IMR-90 (cell line): ENCODE results near the gene NPTX1. TPM values are rescaled to one million over a fixed set of nuclear protein-coding genes. Genes with fewer than 3 reads are reported as not detected.

Experiments used
- ATAC-seq: fragments of 200-7000 bp; cut with Tn5 transposase; 2 replicates; pipeline ENCODE4 v1.9.1; 2020; ENCODE audit warnings: low read depth, mild to moderate bottlenecking, moderate library complexity
- BruUV-seq: library from RNA; stranded (reverse); fragments of 400-500 nt; replicated peaks from 2 replicates; lab custom pipeline; 2021; lab: Mats Ljungman, UMichigan
- CTCF ChIA-PET: fragments of 300-600 bp; formaldehyde crosslinking; extraction: SDS; loops from one replicate; lab custom pipeline; 2021; ENCODE audit warnings: antibody characterized with exemption; lab: Yijun Ruan, JAX
- POLR2A ChIA-PET: fragments of 300-600 bp; sonication (Branson Sonifier 250); formaldehyde crosslinking; loops from one replicate; lab custom pipeline; 2022; ENCODE audit warnings: antibody characterized with exemption; ENCODE audit not compliant: unreplicated experiment; lab: Charles Lee
- DNase-seq: peaks from one replicate; pipeline ENCODE4 v3.0.0; 2013
- H2AFZ ChIP-seq: replicated peaks from 2 replicates; pipeline ENCODE3; 2013; ENCODE audit warnings: low read length, mild to moderate bottlenecking; ENCODE audit not compliant: poor library complexity
- H2AK5ac ChIP-seq: 2 replicates; pipeline ENCODE4 v1.6.1; 2013; ENCODE audit warnings: low read depth, low read length, inconsistent platforms
- H2AK9ac ChIP-seq: replicated peaks from 2 replicates; pipeline ENCODE3; 2013; ENCODE audit warnings: mild to moderate bottlenecking, low read depth, low read length, moderate library complexity; ENCODE audit not compliant: poor library complexity
- H2BK120ac ChIP-seq: 2 replicates; pipeline ENCODE4 v1.6.1; 2013; ENCODE audit warnings: low read depth, low read length, inconsistent platforms
- H2BK15ac ChIP-seq: 3 replicates; pipeline ENCODE4 v1.6.1; 2013; ENCODE audit warnings: low read depth, low read length, inconsistent platforms
- H2BK20ac ChIP-seq: 2 replicates; pipeline ENCODE4 v1.6.1; 2013; ENCODE audit warnings: low read depth, mild to moderate bottlenecking, inconsistent platforms, low read length, moderate library complexity
- H2BK5ac ChIP-seq: 2 replicates; pipeline ENCODE4 v1.6.1; 2013; ENCODE audit warnings: mild to moderate bottlenecking, low read depth, low read length, inconsistent platforms; ENCODE audit not compliant: poor library complexity, severe bottlenecking
- H3K14ac ChIP-seq: replicated peaks from 2 replicates; pipeline ENCODE4 v1.6.1; 2013; ENCODE audit warnings: low read depth, low read length, inconsistent platforms
- H3K18ac ChIP-seq: 2 replicates; pipeline ENCODE4 v1.6.1; 2013; ENCODE audit warnings: low read depth, low read length, control low read depth
- H3K23ac ChIP-seq: 2 replicates; pipeline ENCODE4 v1.6.1; 2013; ENCODE audit warnings: low read depth, low read length, inconsistent platforms
- H3K27ac ChIP-seq: 2 replicates; pipeline ENCODE4 v1.5.1; 2013; ENCODE audit warnings: mild to moderate bottlenecking, control low read depth, low read length; ENCODE audit not compliant: insufficient read depth
- H3K27me3 ChIP-seq: 2 replicates; pipeline ENCODE4 v1.6.1; 2013; ENCODE audit warnings: low read length; ENCODE audit not compliant: control insufficient read depth, insufficient read depth
- H3K36me3 ChIP-seq: 2 replicates; pipeline ENCODE4 v1.6.1; 2013; ENCODE audit warnings: low read length, mixed read lengths; ENCODE audit not compliant: control insufficient read depth, insufficient read depth
- H3K4ac ChIP-seq: 2 replicates; pipeline ENCODE4 v1.6.1; 2013; ENCODE audit warnings: low read depth, low read length, inconsistent platforms
- H3K4me1 ChIP-seq: 2 replicates; pipeline ENCODE4 v1.6.1; 2013; ENCODE audit warnings: low read length, mixed read lengths; ENCODE audit not compliant: control insufficient read depth, insufficient read depth
- H3K4me2 ChIP-seq: 2 replicates; pipeline ENCODE4 v1.6.1; 2013; ENCODE audit warnings: low read depth, mild to moderate bottlenecking, control low read depth, low read length, moderate library complexity
- H3K4me3 ChIP-seq: 2 replicates; pipeline ENCODE4 v1.5.1; 2013; ENCODE audit warnings: low read depth, mild to moderate bottlenecking, control low read depth, low read length, moderate library complexity; ENCODE audit not compliant: insufficient read depth
- H3K56ac ChIP-seq: 2 replicates; pipeline ENCODE4 v1.6.1; 2013; ENCODE audit warnings: low read length, inconsistent platforms; ENCODE audit not compliant: insufficient read depth; ENCODE audit errors: extremely low read depth
- H3K79me1 ChIP-seq, 2 experiments: 2 replicates each; pipeline ENCODE4 v1.6.1; 2013; ENCODE audit warnings: low read length in 2 of 2, inconsistent platforms in 1 of 2, low read depth in 1 of 2
- H3K9ac ChIP-seq: 2 replicates; pipeline ENCODE4 v1.6.1; 2013; ENCODE audit warnings: low read depth, low read length, control low read depth
- H3K9me1 ChIP-seq: 2 replicates; pipeline ENCODE4 v1.6.1; 2013; ENCODE audit warnings: low read length, inconsistent platforms; ENCODE audit not compliant: insufficient read depth
- H3K9me3 ChIP-seq: 2 replicates; pipeline ENCODE4 v1.6.1; 2013; ENCODE audit warnings: low read length; ENCODE audit not compliant: control insufficient read depth, insufficient read depth
- H4K20me1 ChIP-seq: 2 replicates; pipeline ENCODE4 v1.6.1; 2013; ENCODE audit warnings: low read length, inconsistent platforms; ENCODE audit not compliant: insufficient read depth
- H4K5ac ChIP-seq: 2 replicates; pipeline ENCODE4 v1.6.1; 2013; ENCODE audit warnings: mild to moderate bottlenecking, low read depth, low read length, control low read depth
- H4K8ac ChIP-seq, 2 experiments: 2 replicates each; pipeline ENCODE4 v1.6.1; 2013; ENCODE audit warnings: low read depth in 2 of 2, low read length in 2 of 2, control low read depth in 1 of 2, inconsistent platforms in 1 of 2
- H4K91ac ChIP-seq: 2 replicates; pipeline ENCODE4 v1.6.1; 2013; ENCODE audit warnings: low read depth, low read length, inconsistent platforms; ENCODE audit not compliant: insufficient read depth
- BHLHE40 ChIP-seq: fragments of 150-350 bp; IDR thresholded peaks from 2 replicates; pipeline ENCODE4 v1.6.1; 2016; ENCODE audit warnings: mild to moderate bottlenecking, low read depth, low read length
- CEBPB ChIP-seq: IDR thresholded peaks from 2 replicates; pipeline ENCODE4 v1.6.1; 2012; ENCODE audit warnings: low read depth, low read length, improper control_type of control experiment
- CHD1 ChIP-seq: IDR thresholded peaks from 2 replicates; pipeline ENCODE4 v1.6.1; 2012; ENCODE audit warnings: low read depth, low read length, improper control_type of control experiment
- FOS ChIP-seq: fragments of 150-350 bp; IDR thresholded peaks from 2 replicates; pipeline ENCODE4 v1.6.1; 2016; ENCODE audit warnings: low read depth, low read length
- MAFK ChIP-seq: IDR thresholded peaks from 2 replicates; pipeline ENCODE4 v1.6.1; 2012; ENCODE audit warnings: low read depth, low read length, improper control_type of control experiment
- MXI1 ChIP-seq: IDR thresholded peaks from 2 replicates; pipeline ENCODE4 v1.6.1; 2012; ENCODE audit warnings: low read depth, mild to moderate bottlenecking, low read length, moderate library complexity, borderline replicate concordance
- RAD21 ChIP-seq: IDR thresholded peaks from 2 replicates; pipeline ENCODE4 v1.6.1; 2012; ENCODE audit warnings: low read length, improper control_type of control experiment
- RCOR1 ChIP-seq: IDR thresholded peaks from 2 replicates; pipeline ENCODE4 v1.6.1; 2012; ENCODE audit warnings: mild to moderate bottlenecking, low read length, improper control_type of control experiment; ENCODE audit not compliant: insufficient replicate concordance
- RFX5 ChIP-seq: IDR thresholded peaks from 2 replicates; pipeline ENCODE4 v1.8.0; 2012; ENCODE audit warnings: low read depth, mild to moderate bottlenecking, low read length, moderate library complexity
- SMC3 ChIP-seq: fragments of 150-350 bp; IDR thresholded peaks from 2 replicates; pipeline ENCODE4 v1.6.1; 2016; ENCODE audit warnings: low read depth, mild to moderate bottlenecking, antibody characterized with exemption, low read length, moderate library complexity
- USF2 ChIP-seq: fragments of 150-350 bp; IDR thresholded peaks from 2 replicates; pipeline ENCODE4 v1.6.1; 2017; ENCODE audit warnings: mild to moderate bottlenecking, antibody characterized with exemption, low read length, low read depth
- WGBS, 2 experiments: methylation state at CpG; one replicate each; pipeline versions ENCODE4 v1.1.5 to v1.1.7; 2013; ENCODE audit warnings: missing lambda C conversion rate in 2 of 2; ENCODE audit not compliant: insufficient read length in 1 of 2; ENCODE audit errors: extremely low coverage in 2 of 2; 5-methylcytosine and 5-hydroxymethylcytosine counted together
- dilution Hi-C: fragments of 300-500 bp; cut with HindIII; formaldehyde crosslinking; loops from one replicate; pipeline ENCODE4 v1.14.3; 2018; ENCODE audit warnings: low sequenced_read_pairs; ENCODE audit not compliant: unreplicated experiment
- in situ Hi-C: fragments of 300-500 bp; cut with MboI; formaldehyde crosslinking; loops from 3 replicates; pipeline ENCODE4 v1.14.3; 2019; ENCODE audit warnings: low sequenced_read_pairs, inconsistent platforms, mixed read lengths
- intact Hi-C: fragments of 100-400 bp; cut with micrococcal nuclease; formaldehyde crosslinking; loops from 2 replicates; pipeline ENCODE4 v1.10.0; 2022
- polyA plus RNA-seq, 3 experiments: library from polyadenylated mRNA; depleted of rRNA; stranded (reverse); fragments of >200 nt; gene quantifications; 2 replicates each; pipeline ENCODE4 v1.2.3, GENCODE V29; 2012; ENCODE audit warnings: low replicate concordance in 1 of 3
- total RNA-seq: library from RNA; depleted of rRNA; stranded (reverse); fragments of >200 nt; gene quantifications from 2 replicates; pipeline ENCODE4 v1.2.3, GENCODE V29; 2012
- TF ChIP-seq, protein P1 (sequence below): fragments of 150-350 bp; IDR thresholded peaks from 2 replicates; pipeline ENCODE4 v1.6.1; 2016; ENCODE audit warnings: low read depth, mild to moderate bottlenecking, low read length, moderate library complexity, borderline replicate concordance

Gene NPTX1
- total and polyA plus RNA-seq, 2 of the 4 experiments (the other 2 are of a cell fraction), result 20.8 to 39.5 TPM

DNA sequence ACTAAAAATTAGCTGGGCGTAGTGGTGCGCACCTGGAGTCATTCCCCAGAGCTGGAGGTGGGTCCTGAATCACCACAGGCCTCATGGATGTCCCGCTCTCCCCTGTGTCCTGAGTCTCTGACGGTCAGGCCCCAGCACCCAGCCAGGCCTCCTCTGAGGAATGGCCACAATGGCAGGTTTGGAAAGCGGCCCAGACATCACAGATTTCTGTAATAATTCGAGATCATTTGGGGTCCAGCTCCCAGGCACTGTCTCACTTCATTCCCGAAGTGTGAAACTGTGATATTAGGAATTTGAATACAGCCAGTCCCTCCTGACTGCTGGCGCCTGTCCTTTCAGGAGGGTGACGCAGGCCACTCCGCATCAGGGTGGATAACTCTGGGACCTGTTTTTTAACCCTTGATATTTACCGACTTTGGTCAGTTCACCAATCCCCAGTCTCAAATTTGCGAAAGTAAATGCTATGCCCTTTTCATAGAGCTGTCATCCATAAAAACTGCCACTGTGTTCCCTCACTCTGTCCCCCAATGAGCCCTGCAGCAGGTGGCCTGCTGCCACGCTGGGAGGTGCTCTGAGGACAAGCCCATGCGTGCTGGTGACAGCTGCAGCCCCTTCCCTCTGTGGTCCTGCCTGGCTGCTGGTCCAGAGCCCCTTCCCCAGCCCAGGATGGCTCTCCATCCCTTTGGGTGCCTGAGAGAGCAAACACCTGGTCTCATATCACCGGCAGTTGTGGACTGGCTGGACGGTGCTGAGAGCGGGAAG lies 39.9 kb upstream of the NPTX1 start:
- Histone ChIP-seq H2AFZ (no peak overlapping the region), H3K9me1 (peaks cover 9% of the 10 kb centered on the region), H2AK9ac (no peak overlapping the region), H3K56ac (no peak overlapping the region), H2BK20ac (no peak overlapping the region), H3K4ac (no peak overlapping the region), H3K4me3 (no peak overlapping the region), H4K91ac (no peak overlapping the region), H3K36me3 (no peaks in the 10 kb centered on the region), H3K23ac (no peak overlapping the region), H3K4me2 (no peak overlapping the region), H4K8ac (no peak overlapping the region), H2BK5ac (no peak overlapping the region), H3K14ac (no peak overlapping the region), H3K27ac (no peak overlapping the region), H3K9me3 (no peaks in the 10 kb centered on the region), H3K18ac (no peak overlapping the region), H4K20me1 (0 out of 2 replicates have a peak, but pooled peaks cover 1% of the 10 kb centered on the region), H3K4me1 (peaks cover 7% of the 10 kb centered on the region), H2BK15ac (no peak overlapping the region), H2BK120ac (no peak overlapping the region), H2AK5ac (no peak overlapping the region), H4K5ac (no peak overlapping the region), H3K27me3 (peaks cover 9% of the 10 kb centered on the region; the same call in 1 of the 2 replicates), H3K79me1 (no peaks in the 10 kb centered on the region), H3K9ac (no peak overlapping the region)
- WGBS, 2 experiments, result 55% methylated on average over 10 of the region's 17 CpGs; no CpG with 5 or more reads in 1 of the 2 experiments
- no peak for ATAC-seq
- in situ Hi-C loops (no loop called here), intact Hi-C loops (no loop called here), dilution Hi-C loops (no loop called here)
- no TSS peak for BruUV-seq
- TF ChIP-seq RFX5, result no peak
- TF ChIP-seq SMC3, result no peak
- no peak for TF ChIP-seq USF2
- no peak for TF ChIP-seq CEBPB
- no peak for TF ChIP-seq FOS
- no peak for TF ChIP-seq MAFK
- TF ChIP-seq BHLHE40, result no peak
- TF ChIP-seq CHD1, result no peak
- TF ChIP-seq, protein P1, sequence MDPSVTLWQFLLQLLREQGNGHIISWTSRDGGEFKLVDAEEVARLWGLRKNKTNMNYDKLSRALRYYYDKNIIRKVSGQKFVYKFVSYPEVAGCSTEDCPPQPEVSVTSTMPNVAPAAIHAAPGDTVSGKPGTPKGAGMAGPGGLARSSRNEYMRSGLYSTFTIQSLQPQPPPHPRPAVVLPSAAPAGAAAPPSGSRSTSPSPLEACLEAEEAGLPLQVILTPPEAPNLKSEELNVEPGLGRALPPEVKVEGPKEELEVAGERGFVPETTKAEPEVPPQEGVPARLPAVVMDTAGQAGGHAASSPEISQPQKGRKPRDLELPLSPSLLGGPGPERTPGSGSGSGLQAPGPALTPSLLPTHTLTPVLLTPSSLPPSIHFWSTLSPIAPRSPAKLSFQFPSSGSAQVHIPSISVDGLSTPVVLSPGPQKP, result no peak
- TF ChIP-seq MXI1, result no peak
- TF ChIP-seq RAD21, result no peak
- TF ChIP-seq RCOR1, result no peak
- DNase-seq, result no peak
- ChIA-PET POLR2A (no interaction called here), CTCF (no interaction called here)
